GM18951 (cell line): ENCODE data around the gene HCAR2.
"Not testable (repeated sequence)": the region's sequence is repeated elsewhere in the genome, so short reads cannot be mapped to it uniquely, and the experiment has no call there.

ENCODE experiments used
- POLR2A ChIP-seq: IDR thresholded peaks from 4 replicates; pipeline ENCODE4 v1.6.1; 2011; ENCODE audit warnings: mild to moderate bottlenecking; ENCODE audit not compliant: insufficient read length, insufficient read depth; ENCODE audit errors: extremely low read depth
- in situ Hi-C: fragments of 300-500 bp; cut with MboI; formaldehyde crosslinking; loops from one replicate; pipeline ENCODE4 v1.12.0; 2022; ENCODE audit warnings: low sequenced_read_pairs, mixed read lengths, inconsistent platforms; ENCODE audit not compliant: unreplicated experiment

The HCAR2 gene

DNA sequence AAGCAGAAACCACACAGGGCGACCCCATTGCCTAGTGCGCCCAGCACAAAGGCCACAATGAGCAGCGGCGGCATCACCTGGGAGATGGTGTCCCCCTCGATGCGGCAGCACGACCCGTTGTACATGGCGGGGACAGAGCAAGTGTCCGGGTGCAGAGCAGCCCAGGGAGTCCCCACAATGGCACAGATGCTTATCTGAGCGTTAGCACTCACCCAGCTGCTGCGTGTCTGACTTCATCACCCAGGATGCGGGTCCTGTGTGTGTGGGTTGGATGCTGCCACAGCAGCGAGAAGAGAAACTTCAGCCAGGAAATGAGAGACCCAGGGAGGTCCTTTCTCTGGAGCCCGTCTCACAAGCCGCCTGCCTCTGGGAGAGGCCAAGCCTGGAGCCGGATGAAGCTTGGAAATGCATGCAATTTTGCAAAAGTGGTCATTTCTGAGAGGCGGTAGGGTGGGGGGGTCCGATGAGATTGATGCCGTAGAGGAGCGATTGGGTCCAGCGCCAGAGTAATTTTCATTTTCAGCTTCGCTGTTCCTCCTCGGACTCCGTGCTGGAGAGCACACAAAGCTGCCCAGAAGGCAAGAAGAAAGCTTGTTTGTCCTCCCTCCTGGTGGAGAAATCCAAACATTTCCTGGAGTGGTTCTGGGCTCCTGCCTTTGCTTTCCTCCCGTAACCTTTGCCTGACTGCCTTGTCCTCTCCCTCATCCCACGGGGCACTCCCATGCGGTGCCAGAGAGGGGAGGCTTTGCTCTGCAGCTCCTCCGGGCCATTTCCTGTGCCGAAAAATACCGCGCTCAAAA, 27.3 kb upstream of the HCAR2 start, which contains the start of gene HCAR1:
TSS of gene HCAR1 (minus strand) at position 630 of the 800 bp plus-strand sequence. CDS start at position 125, 505 bp downstream.
- in situ Hi-C loops, result loop anchor here (25.0 kb wide), 1 partner anchor 93 kb away; no protein-coding TSS in a partner anchor
- TF ChIP-seq POLR2A, result no peak

DNA sequence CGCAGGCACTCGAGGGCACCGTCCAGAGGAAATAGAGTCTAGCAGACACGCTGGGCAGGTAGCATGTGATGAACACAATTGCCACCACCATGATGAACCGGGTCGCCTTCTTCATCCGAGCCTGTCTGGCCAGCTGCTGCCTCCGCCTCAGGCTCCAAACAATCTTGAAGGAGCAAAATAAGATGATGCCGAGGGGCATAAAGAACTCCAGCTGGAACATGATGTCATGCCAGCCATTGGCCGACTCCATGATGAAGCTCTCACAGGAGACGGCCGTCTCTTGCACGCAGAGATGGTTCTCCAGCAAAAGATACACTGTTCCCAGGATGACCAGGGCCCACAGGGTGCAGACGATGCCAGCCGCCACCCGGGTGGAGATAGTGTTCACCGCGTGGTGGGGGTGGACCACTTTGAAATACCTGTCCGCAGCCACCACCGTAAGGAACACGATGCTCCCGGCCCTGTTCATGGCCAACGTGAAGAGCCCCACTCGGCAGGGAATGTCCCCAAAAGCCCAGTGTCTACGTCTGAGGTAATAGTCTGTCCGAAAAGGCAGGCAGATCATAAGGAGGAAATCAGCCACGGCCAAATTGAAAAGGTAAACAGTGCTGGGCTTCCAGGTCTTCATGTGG, 26.5 kb upstream of the HCAR2 start:
- in situ Hi-C loops, result loop anchor here (25.0 kb wide), 1 partner anchor 92 kb away; no protein-coding TSS in a partner anchor
- no peak for TF ChIP-seq POLR2A

DNA sequence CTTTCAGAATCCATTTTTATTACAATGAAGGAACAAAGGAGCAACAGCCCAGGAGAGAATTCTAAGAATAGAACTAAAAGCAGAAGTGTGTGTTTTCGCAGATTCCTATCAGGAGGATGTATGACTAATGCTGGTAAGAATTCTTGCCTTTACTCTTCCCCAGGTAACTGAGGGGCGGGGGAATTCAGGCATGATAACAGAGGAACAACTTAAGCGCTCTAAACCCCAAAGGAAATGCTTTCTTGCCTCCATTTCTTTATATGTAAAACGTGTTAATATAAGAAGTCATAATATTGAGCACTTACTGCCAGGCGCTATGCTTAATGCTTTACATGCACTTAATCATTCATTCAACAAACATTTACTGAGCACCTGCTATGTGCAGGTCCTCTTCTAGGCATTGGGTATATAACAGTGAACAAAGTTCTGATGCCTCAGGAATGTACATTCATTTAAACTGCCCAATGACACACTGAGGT, 23.0 kb upstream of the HCAR2 start:
- no peak for TF ChIP-seq POLR2A
- in situ Hi-C loops, result loop anchor here (25.0 kb wide), 1 partner anchor 89 kb away; no protein-coding TSS in a partner anchor

DNA sequence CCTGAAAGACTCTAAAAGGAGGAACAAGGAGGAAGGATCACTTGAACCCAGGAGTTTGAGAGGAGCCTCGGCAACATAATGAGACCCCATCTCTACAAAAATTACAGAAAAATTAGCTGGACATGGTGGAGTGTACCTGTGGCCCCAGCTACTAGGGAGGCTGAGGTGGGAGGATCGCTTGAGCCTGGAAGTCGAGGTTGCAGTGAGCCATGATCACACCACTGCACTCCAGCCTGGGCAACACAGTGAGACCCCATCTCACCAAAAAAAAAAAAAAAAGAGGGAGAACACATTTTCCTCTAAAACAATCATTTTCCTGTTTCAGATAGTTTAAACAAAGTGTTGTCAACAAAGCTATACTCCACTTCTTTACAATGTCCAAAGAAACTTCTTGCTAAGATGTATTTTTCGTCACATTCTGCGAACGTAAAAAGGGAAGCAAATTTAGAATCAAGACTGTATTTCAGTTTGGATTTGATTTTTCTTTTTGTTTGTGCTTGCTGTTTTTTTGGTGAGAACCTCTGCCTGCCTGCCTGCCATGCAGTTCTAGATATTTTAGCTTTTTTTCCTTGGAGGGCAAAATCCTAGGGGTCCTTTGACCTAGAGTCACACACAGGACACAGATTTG, 22.4 kb upstream of the HCAR2 start:
- TF ChIP-seq POLR2A, result no peak
- in situ Hi-C loops, result loop anchor here (25.0 kb wide), 1 partner anchor 88 kb away; no protein-coding TSS in a partner anchor

DNA sequence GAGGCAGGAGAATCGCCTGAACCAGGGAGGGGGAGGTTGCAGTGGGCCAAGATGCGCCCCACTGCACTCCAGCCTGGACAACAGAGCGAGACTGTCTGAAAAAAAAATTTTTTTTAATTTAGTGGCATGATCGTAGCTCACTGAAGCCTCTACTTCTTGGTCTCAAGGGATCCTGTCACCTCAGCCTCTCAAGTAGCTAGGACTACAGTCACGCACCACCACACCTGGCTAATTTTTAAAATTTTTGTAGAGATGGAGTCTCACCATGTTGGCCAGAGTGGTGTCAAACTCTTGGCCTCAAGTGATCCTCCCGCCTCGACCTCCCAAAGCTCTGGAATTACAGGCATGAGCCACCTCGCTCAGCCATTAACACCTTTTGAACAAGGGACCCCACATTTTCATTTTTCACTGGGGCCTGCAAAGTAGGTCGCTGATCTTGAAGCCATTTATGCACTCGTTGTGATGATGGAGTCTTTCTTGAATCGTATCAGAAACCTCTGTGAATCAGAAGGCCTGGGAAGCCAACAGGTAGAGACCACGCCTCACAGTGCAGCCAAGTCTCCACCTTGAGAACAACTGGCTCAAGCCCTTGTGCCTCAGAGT, 21.6 kb upstream of the HCAR2 start:
- in situ Hi-C loops, result loop anchor here (25.0 kb wide), 1 partner anchor 87 kb away; no protein-coding TSS in a partner anchor
- TF ChIP-seq POLR2A, result no peak

DNA sequence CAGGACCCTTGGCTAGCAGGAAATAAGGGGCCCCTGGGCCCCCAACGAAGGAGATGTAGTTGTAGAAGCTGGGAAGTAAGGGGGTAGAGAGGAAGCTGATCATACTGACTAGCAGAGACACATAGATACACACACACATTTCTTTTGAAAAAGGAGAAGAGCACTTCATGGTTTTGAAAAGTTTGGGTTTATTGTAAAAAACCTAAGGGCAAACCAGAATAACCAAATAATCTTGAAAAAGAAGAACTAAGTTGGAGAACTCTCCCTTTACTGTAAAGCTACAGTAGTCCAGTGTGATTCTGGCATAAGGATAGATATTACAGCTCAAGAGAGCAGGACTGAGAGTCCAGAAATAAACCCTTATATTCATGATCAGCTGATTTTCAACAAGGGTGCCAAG, 19.2 kb upstream of the HCAR2 start:
- no peak for TF ChIP-seq POLR2A
- in situ Hi-C loops, result no loop called here

DNA sequence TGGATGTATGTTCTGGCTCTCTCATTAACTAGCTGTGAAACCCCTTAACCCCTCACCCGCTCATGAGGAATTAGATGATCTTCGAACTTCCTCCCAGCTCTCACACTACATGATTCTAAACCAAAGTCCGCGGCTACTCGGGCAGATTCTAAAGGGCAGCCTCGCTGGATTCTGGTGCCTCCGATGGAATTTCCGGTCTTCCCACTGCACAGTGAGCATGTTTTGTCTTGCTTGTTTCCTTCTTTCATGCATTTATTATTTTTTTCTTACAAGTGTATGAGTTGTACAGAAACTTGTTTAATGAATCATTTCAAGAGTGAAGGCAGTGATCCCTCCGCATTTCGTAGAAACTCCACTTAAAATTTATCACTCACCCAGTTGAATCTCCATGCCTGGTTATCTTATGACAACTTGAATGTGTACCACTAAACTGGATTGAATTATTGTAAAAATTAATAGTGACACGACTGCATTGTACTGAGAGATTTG, 17.9 kb upstream of the HCAR2 start:
- in situ Hi-C loops, result no loop called here
- no peak for TF ChIP-seq POLR2A

DNA sequence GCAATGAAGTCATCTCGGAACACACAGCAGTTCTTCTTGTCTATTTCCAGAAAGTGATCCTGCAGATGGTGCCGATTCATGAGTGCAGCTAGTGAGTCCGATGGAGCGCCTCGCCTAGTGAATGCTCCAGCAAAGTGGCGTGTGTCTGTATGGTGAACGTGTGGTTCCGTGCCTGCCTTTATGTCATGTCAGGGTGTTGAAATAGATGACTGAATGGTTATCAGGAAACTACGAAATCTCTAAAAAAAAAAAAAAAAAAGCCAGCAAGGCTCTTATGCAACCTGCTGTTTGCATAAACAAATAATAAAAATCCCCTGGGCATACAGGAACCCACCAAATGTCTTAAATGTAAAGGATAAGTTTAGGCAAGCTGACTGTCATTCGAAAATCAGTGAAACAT, 13.5 kb upstream of the HCAR2 start, which contains the start of gene HCAR3:
TSS of gene HCAR3 (minus strand) at position 154 of the 400 bp plus-strand sequence. CDS start at position 80, 74 bp downstream.
- in situ Hi-C loops, result not testable (repeated sequence)

DNA sequence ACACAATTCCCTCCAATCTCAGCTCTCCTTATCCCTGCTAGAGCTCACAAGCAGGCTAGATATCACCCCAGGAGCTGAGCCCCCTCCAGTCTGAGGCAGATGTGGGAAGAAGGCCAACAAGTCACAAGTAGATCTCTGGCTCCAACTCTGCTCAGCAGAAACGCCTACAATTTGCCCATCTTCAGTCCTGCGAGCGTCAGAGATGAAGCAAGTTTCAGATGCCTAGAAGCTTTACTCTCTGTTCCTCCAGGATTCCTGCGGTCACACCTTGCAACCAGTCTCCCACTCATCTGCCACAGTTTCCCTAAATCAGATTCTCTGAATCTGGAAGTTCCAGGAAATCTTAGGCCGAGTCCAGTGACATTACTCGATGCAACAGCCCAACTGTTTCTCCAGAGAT, 12.1 kb upstream of the HCAR2 start:
- in situ Hi-C loops, result not testable (repeated sequence)

DNA sequence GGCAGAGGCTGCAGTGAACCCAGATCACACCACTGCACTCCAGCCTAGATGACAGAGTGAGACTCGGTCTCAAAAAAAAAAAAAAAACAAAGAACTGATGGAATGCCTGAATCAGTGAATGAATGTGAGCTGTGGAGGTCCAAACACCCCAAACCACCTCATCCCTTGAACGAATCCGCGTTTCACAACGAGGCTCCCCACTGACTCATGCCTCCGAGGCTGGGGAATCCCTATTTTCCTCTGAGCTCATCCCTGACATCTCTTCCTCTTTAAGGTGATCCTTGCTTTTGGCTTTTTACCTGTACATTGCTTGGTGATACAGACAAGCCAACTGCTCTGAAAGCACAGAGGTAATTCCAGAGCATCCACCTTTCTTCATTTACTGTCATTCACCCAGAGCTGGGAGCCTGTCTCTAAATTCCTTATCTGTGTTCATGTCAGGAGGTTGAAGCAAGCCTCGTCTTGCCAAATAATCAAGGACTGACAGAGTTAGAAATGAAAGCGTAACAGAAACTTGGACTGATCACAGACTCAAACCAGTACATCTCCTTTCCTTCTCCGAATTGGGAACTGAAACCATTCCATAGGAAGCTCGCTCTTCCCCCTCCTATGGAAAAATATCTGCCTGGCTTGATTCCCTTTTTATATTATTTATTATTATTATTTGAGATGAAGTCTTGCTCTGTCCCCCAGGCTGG, 10.5 kb upstream of the HCAR2 start:
- in situ Hi-C loops, result not testable (repeated sequence)

DNA sequence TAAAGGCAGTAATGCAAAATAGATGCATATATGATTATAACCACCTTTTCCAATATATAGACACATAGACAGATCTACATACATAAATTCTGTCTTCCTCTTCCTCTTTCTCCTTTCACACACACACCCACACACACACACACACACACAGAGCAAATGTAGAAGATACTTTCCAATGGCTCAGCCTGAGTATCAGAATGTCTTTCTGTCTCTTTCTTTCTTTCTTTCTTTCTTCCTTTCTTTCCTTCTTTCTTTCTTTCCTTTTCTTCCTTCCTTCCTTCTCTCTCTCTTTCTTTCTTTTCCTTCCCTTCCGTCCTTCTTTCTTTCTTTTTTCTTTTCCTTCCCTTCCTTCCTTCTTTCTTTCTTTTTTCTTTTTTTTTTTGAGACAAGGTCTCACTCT, 8.1 kb upstream of the HCAR2 start:
- in situ Hi-C loops, result not testable (repeated sequence)

DNA sequence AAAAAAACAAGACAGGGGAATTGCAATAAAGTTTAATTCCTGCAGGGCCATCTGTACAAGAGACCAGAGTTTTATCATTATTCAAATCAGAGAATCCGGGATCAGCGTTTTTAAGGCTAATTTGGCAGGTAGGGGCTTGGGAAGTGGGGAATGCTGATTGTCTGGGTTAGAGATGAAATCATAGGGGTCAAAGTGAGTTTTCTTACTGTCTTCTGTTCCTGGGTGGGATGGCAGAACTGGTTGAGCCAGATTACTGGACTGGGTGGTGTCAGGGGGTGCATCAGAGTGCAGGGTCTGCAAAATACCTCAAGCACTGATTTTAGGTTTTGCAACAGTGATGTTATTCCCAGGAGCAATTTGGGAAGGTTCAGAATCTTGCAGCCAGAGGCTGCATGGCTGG, 7.2 kb upstream of the HCAR2 start:
- in situ Hi-C loops, result not testable (repeated sequence)

DNA sequence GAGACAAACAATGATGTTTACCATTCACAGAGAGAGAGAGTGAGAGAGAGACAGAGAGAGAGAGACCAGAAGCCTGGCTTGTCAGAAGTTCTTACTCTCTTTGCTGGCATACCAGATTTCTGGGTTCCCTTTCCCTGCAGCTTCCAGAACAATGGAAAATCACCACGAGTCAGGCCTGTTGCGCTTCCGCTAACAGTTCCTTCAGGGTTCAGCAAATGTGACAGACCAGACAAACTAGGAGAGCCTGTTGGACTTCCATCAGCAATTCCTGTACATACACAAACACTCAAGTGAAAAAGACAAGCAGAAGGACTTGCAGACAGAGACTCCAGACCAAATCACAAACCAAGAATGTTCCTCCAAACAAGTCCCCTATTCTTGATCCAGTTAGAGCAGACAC, 6.1 kb upstream of the HCAR2 start:
- in situ Hi-C loops, result not testable (repeated sequence)

DNA sequence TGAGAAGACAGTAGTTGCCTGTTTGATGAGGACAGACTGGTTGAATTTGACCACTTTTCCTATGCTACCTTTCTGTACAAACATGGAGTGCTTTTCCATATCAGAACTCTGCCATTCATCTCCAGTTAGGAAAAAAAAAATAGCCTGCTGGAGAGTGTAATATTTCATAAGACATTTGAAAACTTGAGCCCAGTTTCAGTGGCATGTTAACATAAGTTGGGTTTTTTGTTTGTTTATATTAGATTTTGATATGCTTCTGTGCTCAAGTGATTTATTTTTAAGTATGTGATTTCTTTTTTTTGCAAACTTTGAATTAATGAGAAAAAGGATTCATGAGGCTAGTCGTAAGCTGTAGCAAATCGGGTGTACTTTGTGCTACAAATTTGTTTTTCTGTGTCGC, 684 bp upstream of the HCAR2 start:
- in situ Hi-C loops, result not testable (repeated sequence)

DNA sequence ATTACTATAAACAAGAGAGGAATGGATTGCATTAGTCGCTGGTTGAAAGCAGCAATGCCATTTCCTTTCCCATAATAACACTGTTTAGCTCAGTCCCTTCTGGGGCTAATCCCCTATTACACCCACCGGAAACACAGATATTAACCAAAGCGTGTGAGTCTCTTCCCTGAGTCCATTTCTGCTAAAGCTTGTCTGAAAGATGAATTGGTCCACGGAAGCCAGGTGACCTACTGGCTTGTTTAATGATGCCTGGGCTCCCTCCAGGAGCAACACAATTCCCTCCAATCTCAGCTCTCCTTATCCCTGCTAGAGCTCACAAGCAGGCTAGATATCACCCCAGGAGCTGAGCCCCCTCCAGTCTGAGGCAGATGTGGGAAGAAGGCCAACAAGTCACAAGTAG, 1.7 kb downstream of the HCAR2 start:
- in situ Hi-C loops, result not testable (repeated sequence)

DNA sequence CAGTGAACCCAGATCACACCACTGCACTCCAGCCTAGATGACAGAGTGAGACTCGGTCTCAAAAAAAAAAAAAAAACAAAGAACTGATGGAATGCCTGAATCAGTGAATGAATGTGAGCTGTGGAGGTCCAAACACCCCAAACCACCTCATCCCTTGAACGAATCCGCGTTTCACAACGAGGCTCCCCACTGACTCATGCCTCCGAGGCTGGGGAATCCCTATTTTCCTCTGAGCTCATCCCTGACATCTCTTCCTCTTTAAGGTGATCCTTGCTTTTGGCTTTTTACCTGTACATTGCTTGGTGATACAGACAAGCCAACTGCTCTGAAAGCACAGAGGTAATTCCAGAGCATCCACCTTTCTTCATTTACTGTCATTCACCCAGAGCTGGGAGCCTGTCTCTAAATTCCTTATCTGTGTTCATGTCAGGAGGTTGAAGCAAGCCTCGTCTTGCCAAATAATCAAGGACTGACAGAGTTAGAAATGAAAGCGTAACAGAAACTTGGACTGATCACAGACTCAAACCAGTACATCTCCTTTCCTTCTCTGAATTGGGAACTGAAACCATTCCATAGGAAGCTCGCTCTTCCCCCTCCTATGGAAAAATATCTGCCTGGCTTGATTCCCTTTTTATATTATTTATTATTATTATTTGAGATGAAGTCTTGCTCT, 3.0 kb downstream of the HCAR2 start:
- in situ Hi-C loops, result not testable (repeated sequence)

DNA sequence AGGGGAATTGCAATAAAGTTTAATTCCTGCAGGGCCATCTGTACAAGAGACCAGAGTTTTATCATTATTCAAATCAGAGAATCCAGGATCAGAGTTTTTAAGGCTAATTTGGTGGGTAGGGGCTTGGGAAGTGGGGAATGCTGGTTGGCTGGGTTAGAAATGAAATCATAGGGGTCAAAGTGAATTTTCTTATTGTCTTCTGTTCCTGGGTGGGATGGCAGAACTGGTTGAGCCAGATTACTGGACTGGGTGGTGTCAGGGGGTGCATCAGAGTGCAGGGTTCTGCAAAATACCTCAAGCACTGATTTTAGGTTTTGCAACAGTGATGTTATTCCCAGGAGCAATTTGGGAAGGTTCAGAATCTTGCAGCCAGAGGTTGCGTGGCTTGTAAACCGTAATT, 6.2 kb downstream of the HCAR2 start:
- in situ Hi-C loops, result not testable (repeated sequence)
